Raji (cell line): ENCODE data around the gene OVCA2.

Source experiments
- POLR2A ChIP-seq: IDR thresholded peaks from 2 replicates; pipeline ENCODE4 v1.6.1; 2011; ENCODE audit warnings: low read depth, low read length, control low read depth; ENCODE audit not compliant: insufficient read depth

Gene OVCA2

DNA sequence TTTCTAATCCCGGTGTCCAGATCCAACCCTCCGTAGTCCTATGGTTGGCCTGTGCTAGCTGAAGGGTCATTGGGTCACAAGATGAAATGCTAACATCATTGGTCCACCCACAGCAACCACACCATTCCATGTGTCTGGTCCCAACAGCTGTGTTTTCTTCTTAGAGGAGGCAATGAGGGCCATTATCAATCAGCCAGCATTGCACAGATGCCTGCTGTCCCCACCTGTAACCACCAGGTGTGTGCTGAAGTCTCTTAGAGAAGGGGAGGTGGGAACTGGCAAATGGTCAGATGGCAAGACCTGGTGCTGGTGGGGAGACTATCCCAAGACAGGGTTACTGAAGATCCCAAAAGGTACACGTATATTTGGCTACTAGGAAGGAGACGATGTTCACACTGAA is 50.4 kb downstream of the OVCA2 start:
- no peak for TF ChIP-seq POLR2A
